Measurements from ENCODE around the gene CTDP1. TPM values are rescaled to one million over a fixed set of nuclear protein-coding genes. Genes with fewer than 3 reads are reported as not detected.
A peak's percentile ranks its signal among the peaks of the same experiment; 100 is the strongest.

CTDP1 gene
- total RNA-seq, 1 donor from 2014 or later = 29.7 TPM

DNA sequence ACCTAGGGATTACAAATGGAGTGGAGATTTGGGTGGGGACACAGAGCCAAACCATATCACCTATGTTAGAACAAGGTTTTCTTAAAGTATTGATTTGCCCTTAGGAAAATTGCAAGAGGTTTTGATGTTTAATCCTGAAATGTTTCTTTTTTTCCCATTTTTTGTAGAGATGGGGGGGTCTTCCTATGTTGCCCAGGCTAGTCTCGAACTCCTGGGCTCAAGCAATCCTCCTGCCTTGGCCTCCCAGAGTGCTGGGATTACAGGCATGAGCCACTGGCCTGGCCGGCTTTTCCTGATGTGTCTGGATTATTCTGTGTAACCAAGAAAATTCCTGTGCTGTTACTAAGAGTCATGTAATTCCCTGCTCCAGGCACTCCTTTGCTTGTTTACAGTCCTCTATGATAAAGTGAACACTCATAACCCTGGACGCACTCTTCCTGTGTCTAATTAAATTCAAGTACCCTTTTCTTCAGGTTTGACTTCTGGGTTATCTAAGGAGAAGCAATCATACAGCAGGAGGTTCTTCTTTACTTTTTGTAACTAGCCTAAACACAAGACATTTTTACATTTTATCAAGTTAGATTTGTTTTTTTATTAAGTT, 15.0 kb upstream of the CTDP1 start:
- H3K4me3 ChIP-seq (ENCODE audit: low read depth, low read length) = no peak overlapping the region
- peak; percentile 61 for DNase-seq (ENCODE audit: low read depth)
- TF ChIP-seq, protein P1, sequence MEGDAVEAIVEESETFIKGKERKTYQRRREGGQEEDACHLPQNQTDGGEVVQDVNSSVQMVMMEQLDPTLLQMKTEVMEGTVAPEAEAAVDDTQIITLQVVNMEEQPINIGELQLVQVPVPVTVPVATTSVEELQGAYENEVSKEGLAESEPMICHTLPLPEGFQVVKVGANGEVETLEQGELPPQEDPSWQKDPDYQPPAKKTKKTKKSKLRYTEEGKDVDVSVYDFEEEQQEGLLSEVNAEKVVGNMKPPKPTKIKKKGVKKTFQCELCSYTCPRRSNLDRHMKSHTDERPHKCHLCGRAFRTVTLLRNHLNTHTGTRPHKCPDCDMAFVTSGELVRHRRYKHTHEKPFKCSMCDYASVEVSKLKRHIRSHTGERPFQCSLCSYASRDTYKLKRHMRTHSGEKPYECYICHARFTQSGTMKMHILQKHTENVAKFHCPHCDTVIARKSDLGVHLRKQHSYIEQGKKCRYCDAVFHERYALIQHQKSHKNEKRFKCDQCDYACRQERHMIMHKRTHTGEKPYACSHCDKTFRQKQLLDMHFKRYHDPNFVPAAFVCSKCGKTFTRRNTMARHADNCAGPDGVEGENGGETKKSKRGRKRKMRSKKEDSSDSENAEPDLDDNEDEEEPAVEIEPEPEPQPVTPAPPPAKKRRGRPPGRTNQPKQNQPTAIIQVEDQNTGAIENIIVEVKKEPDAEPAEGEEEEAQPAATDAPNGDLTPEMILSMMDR (IDR thresholded peaks at IDR 0.05; ENCODE audit: insufficient read depth, low read length, poor library complexity, severe bottlenecking) = no peak
- H3K36me3 ChIP-seq (ENCODE audit: control insufficient read depth, insufficient read depth, low read length) = no peaks in the 10 kb centered on the region
- H3K27me3 ChIP-seq (ENCODE audit: control insufficient read depth, insufficient read depth, low read length) = peaks cover 3% of the 10 kb centered on the region

DNA sequence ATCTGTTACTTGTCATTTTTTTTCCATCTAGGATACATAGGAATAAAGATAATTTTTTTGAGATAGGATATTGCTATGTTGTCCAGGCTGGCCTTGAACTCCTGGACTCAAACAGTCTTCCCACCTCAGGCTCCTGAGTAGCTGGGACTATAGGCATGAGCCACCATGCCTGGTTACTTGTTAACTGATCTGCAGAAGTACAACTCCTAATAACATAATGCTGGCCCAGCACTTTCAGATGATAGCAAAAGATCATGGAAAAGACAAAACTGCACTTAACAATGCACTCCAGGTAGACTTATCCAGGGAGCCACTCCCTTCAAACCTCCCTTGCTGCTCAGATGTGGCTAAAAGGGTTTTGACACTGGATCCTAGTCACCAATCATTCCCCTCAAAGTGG, 11.4 kb upstream of the CTDP1 start:
- H3K36me3 ChIP-seq (ENCODE audit: control insufficient read depth, insufficient read depth, low read length) = no peaks in the 10 kb centered on the region
- H3K4me3 ChIP-seq (ENCODE audit: low read depth, low read length) = no peak overlapping the region
- H3K27me3 ChIP-seq (ENCODE audit: control insufficient read depth, insufficient read depth, low read length) = no peaks in the 10 kb centered on the region
- no peak for DNase-seq (ENCODE audit: low read depth)
- TF ChIP-seq, protein P1 (IDR thresholded peaks at IDR 0.05; ENCODE audit: insufficient read depth, low read length, poor library complexity, severe bottlenecking) = no peak

DNA sequence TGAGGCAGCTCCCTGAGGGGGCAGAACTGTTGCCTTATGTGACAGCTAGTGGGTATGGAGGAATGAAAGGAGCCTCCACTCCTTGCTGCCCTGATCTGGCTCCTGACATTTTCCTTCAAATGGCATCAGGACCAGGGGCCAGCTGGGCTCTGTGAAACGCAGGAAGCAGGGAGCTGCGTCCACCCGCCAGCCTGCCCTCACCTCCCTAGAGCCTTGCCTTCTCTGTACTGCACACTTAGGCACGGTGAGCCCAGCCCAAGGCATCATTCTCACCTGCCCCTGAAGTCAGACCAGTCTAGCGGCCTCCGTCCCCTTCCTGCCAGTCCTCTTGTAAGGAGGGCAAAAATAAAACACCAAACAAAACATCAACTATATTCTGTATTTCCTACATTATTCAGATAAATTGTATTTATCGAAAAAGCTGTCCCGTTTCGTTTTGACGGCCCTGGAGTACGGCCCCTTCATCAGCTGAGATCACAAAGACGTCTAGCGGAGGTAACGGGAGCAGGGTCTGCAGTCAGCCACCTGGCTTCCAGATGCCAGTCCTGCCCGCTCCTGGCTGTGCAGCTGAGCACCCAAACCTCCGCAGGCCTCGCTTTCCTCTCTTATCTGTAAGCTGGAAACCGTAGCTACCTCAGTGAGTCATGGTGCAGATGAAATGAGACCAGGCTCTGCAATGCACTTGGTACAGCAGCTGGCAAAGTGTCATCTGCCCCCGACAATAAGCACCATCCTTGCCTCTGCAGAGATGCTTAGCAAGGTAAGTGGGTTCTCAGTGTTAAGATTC, 6.9 kb upstream of the CTDP1 start:
- TF ChIP-seq, protein P1 (IDR thresholded peaks at IDR 0.05; ENCODE audit: insufficient read depth, low read length, poor library complexity, severe bottlenecking) = no peak
- DNase-seq (ENCODE audit: low read depth) = no peak
- Histone ChIP-seq H3K27me3 (ENCODE audit: control insufficient read depth, insufficient read depth, low read length) (no peaks in the 10 kb centered on the region), H3K4me3 (ENCODE audit: low read depth, low read length) (no peak overlapping the region), H3K36me3 (ENCODE audit: control insufficient read depth, insufficient read depth, low read length) (no peaks in the 10 kb centered on the region)

DNA sequence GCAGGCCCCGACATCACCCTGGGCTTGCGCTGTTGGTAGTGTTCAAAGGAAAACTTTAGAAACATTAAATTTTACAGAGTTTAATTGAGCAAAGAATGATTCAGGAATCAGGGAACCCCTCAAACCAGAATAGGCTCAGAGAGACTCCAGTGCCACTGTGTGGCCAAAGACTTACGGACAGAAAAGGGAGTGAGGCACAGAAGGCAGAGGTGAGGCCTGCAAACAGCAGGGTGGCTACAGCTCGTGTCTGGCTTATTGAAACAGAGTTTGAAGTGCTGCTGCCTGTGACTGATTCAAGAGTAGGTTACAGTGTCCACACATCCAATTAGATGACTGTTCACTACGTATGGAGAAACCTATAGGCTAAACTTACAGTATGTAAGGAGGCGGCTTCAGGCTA, 2.4 kb upstream of the CTDP1 start:
- H3K27me3 ChIP-seq (ENCODE audit: control insufficient read depth, insufficient read depth, low read length) = no peaks in the 10 kb centered on the region
- no peak for DNase-seq (ENCODE audit: low read depth)
- TF ChIP-seq, protein P1 (IDR thresholded peaks at IDR 0.05; ENCODE audit: insufficient read depth, low read length, poor library complexity, severe bottlenecking) = no peak
- no peak overlapping the region for H3K4me3 ChIP-seq (ENCODE audit: low read depth, low read length)
- no peaks in the 10 kb centered on the region for H3K36me3 ChIP-seq (ENCODE audit: control insufficient read depth, insufficient read depth, low read length)

DNA sequence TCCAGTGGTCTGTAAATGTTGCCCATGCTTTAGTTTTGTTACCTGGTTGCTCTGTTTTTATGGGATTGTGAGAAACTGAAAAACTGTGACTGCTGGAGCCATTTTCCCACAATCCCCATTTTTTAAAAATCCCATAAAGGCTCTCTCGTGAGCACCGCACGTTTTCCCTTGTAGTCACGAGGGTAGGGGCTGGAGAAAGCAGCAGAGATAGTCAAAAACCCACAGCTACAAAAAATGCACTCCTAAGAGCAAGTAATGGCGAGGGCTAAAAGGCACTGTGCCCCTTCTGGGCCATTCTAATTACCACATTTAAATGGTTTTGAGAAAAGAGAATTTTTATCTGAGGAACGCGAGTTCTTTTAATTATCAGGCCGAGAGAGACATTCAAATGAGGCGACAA, 1.8 kb upstream of the CTDP1 start:
- H3K4me3 ChIP-seq (ENCODE audit: low read depth, low read length) = peak overlapping the region; percentile 81
- no peak for DNase-seq (ENCODE audit: low read depth)
- no peaks in the 10 kb centered on the region for H3K27me3 ChIP-seq (ENCODE audit: control insufficient read depth, insufficient read depth, low read length)
- TF ChIP-seq, protein P1 (IDR thresholded peaks at IDR 0.05; ENCODE audit: insufficient read depth, low read length, poor library complexity, severe bottlenecking) = no peak
- H3K36me3 ChIP-seq (ENCODE audit: control insufficient read depth, insufficient read depth, low read length) = no peaks in the 10 kb centered on the region

Data from kidney epithelial cell (primary cell).